ENCODE data around the gene PANX1.

PANX1 gene

DNA sequence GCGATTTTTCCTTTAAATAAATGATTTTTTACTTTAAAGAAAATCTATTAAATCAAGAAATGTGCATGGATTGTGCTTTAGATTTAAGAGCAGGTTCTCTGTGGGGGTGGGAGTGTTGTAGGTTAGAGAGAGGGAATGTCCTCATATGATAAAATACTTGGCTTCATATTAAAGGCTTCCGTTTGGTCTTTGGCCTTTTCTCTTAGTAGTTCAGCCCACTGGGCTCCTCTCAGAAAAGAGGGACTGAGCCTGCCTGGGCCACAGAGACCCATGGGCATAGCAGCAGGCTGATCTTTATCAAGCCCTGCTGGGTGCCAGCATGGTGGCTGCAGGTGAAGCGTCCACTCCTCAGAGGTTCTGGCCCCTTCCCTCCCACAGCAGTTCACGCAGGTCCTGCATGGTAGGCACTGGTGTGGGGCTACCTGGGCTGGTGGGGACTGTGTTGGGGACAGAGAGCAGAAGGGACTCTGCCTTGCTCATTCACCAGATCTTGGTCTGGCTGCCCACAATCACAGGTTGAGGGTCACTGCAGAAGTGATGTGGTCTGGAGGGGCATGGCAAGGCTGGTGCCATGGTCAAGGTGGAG lies 4.3 kb downstream of the PANX1 start:
- TF ChIP-seq, protein P1, sequence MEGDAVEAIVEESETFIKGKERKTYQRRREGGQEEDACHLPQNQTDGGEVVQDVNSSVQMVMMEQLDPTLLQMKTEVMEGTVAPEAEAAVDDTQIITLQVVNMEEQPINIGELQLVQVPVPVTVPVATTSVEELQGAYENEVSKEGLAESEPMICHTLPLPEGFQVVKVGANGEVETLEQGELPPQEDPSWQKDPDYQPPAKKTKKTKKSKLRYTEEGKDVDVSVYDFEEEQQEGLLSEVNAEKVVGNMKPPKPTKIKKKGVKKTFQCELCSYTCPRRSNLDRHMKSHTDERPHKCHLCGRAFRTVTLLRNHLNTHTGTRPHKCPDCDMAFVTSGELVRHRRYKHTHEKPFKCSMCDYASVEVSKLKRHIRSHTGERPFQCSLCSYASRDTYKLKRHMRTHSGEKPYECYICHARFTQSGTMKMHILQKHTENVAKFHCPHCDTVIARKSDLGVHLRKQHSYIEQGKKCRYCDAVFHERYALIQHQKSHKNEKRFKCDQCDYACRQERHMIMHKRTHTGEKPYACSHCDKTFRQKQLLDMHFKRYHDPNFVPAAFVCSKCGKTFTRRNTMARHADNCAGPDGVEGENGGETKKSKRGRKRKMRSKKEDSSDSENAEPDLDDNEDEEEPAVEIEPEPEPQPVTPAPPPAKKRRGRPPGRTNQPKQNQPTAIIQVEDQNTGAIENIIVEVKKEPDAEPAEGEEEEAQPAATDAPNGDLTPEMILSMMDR (IDR thresholded peaks at IDR 0.05; ENCODE audit: low read length, missing control alignments): no peak
- no peak for DNase-seq (ENCODE audit: low read depth)
- no peak overlapping the region for H3K4me3 ChIP-seq (replicated peaks; ENCODE audit: low read depth, low read length)

DNA sequence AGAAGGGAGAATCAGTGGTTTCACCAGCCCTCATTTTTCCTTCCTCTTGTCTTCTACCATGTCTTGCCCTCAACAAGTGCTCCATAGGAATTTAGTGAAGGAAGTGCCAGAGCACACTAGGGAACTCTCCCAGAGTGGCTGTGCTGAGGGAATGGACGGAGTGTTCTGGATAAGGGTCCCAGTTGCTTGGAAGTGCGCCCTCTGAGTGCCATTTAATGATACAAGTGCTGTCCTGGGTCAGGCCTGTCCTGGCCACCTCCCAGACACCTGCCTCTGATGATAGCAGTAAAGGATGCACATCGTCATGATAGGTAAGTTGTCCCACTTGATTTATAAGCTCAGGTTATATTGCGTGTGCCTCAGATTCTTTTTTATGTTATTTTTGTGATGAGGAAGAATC lies 5.1 kb downstream of the PANX1 start:
- TF ChIP-seq, protein P1 (IDR thresholded peaks at IDR 0.05; ENCODE audit: low read length, missing control alignments): no peak
- DNase-seq (ENCODE audit: low read depth): no peak

DNA sequence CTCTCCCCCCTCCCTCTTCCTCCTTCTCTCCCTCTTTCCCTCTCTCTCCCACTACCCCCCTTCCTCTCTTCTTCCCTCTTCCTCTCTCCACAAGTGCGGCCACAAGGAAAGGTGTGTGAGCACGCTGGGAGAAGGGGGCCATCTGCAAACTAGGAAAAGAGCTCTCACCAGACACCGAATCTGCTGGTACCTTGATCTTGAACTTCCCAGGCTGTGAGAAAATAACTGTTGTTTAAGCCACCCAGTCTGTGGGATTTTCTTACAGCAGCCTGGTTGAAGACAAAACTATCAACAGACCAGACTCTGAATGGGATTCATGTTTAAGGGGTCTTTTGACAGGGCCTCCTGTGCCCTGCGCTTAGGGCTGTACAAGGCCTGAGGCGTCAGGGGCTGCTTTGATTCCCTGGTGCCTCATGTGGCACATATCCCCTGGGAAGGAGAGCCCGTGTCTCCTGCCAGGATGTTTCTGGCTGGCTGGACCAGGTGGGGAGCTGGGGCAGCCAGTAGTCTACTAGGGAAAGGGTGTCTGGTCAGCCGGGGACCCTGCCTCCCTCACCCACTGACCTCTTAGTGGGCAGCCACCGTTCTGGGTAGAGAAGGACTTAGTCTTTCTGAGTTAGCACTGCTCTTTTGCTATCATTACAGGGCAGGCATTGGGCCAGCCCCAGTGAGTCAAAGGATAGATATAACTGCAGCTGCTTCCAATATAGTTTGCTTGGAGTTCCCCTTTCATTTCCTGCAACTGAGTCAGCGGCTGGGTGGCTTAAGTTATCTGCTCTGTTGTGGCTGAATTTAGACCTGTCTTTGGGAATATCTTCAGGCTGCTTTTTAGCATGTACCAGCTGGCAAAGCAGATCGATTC lies 6.2 kb downstream of the PANX1 start:
- peak; percentile 85 for DNase-seq (ENCODE audit: low read depth)
- TF ChIP-seq, protein P1 (IDR thresholded peaks at IDR 0.05; ENCODE audit: low read length, missing control alignments): no peak
- peak overlapping the region; percentile 20 for H3K4me3 ChIP-seq (replicated peaks; ENCODE audit: low read depth, low read length)

More for the DNA sequence above, 5.1 kb downstream of the PANX1 start:
- no peak overlapping the region for H3K4me3 ChIP-seq (replicated peaks; ENCODE audit: low read depth, low read length)

DNA sequence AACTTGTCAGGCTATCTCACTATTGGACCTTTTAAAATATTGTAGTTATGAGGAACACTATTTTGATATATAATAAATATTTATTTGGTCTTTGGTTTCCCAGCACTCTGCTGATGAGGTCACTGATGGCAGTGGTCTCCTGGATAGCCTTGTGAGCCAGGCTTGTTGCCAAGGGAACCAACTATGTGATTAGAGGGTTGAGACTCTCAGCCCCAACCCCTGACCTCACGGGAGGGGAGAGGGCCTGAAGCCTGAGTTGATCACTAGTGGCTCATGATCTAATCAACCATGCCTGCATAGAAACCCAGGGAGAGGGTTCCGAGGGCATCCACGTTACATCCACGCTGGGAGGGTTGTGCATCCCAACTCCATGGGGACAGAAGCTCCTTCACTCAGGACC lies 10.8 kb downstream of the PANX1 start:
- TF ChIP-seq, protein P1 (IDR thresholded peaks at IDR 0.05; ENCODE audit: low read length, missing control alignments): no peak
- H3K4me3 ChIP-seq (replicated peaks; ENCODE audit: low read depth, low read length): no peak overlapping the region
- no peak for DNase-seq (ENCODE audit: low read depth)

DNA sequence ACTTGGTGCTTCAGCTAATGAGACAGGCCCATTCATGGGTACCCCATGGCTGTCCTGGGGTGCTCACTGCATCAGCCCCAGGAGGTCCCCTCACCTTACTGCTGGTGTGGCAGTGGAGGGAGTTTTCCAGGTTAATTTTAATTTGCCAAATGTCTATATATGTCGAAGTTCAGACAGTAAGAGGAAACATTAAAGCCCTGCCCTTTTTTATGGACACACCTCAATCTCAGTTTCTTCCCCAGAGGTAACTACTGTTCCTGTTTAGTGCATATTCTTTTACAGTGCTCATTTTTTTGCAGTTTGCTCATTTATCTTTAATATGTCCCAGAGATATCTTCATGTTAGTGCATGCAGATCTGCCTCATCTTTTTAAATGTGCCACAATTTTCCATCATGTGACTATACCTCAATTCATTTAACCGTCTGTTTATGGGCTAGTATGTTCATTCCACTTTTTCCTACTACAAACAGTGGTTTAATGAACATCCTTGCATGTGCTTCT lies 11.6 kb downstream of the PANX1 start:
- no peak overlapping the region for H3K4me3 ChIP-seq (replicated peaks; ENCODE audit: low read depth, low read length)
- no peak for DNase-seq (ENCODE audit: low read depth)
- TF ChIP-seq, protein P1 (IDR thresholded peaks at IDR 0.05; ENCODE audit: low read length, missing control alignments): no peak

DNA sequence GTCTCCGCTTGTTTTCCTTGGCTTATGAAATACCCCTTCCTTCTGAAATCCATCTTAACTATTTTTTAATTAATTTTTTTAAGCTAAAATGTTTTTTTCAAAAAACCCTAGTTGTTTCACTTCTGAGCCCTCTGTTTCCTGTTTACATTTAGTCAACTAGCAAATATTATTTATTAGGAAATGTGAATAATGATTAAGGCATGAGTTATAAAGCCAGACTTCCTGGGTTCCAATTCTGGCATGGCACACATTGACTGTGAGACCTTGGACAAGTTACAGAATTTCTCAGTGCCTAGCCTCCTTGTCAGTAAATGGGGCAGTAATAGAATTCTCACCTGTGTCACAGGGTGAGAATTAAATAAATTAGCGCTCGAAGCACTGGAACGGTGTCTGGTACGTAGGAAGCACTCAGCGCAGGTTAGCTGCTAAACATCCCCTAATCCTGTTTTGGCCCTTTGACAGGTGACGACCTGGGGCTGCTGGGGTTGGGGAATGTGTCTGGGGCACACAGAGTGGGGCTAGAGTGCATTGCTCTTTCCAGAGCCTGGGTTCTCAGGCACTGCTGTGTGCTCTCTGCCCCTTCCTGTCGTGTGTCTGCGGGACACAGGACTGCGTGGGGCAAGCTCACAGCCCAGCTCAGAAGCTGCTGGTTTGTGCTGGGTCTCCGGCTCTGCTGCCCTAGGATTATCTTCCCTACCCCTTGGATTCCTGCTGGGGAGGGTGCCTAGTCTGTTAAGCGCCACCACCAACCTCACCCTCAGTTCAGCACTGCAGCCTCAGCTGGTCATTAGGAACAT lies 13.1 kb downstream of the PANX1 start:
- no peak for DNase-seq (ENCODE audit: low read depth)
- TF ChIP-seq, protein P1 (IDR thresholded peaks at IDR 0.05; ENCODE audit: low read length, missing control alignments): no peak
- H3K4me3 ChIP-seq (replicated peaks; ENCODE audit: low read depth, low read length): no peak overlapping the region
